Hypothalamus (tissue), 51 donors: ENCODE data around the gene GCN1.

ENCODE experiments used
- DNase-seq, 51 donors: peaks; one replicate each; lab custom pipeline; 2025; lab: John Stamatoyannopoulos, UW

GCN1 gene

DNA sequence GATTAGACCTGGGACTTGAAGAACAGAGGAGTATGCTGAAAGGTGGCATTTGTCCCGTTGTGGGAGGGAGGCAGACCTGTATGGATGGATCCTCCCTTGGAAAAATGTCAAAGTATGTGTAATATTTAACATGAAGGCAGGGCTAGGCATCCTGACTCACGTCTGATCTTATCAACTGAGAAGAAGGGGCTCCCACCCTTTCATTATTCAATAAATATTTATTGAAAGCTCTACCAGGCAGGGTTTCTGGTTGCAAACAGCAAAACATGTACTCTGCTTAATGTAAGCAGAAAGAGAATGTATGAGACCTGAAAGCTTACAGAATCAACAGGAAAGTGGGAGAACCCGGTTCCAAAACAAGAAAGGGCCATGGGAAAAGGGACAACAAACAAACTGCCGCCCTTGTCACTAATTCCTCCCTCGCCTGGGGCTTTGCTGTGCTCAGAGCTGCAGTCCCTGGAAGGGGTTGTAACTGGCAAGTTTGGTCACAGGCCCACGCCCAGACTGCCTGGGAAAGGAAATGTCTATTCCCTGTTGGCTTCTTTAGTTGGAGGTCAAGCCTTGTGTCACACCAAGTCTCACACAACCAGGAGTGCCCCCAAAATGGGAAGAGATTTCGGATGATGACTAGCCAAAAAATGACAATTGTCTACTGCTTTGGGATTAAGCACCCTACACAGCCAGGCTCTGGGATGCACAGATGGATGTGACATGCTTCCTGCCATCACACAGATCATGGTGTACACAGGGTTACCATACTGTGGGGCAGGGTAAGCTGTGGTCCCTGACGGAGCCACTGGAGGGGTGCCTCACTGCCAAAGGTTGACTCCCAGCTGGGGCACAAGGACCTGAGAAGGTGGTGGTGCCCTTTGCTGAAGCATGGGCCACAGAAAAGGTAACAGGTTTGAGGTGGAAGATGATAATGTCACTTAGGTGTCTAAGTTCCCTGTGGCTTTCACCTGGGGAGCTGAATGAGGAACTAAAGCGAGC is 114.8 kb downstream of the GCN1 start:
- no peak for DNase-seq

DNA sequence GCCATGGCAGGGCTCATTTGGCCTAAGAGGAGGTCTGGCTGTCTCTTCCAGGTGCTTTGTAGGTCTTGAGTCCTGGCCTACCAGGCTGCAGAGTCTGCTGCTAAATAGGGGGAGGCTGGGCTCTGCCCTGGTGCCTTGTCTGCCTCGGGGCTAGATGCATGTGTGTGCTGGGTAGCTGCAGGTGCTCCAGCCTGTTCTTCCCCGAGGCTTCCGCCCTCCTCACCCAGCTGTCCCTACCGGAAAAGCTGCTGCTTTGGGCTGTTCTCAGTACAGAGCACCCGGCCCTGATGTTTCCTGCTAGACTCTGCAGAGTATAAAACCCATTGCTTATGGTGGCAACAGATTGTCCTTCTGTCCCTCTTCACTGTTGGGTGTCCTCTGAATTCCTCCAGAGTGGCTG is 115.6 kb downstream of the GCN1 start:
- no peak for DNase-seq

- no peak for DNase-seq
These were observed 117.3 kb downstream of the GCN1 start for GRCh38 chr12:120077260-120077659.
